ENCODE results near the gene ST8SIA6.

DNA sequence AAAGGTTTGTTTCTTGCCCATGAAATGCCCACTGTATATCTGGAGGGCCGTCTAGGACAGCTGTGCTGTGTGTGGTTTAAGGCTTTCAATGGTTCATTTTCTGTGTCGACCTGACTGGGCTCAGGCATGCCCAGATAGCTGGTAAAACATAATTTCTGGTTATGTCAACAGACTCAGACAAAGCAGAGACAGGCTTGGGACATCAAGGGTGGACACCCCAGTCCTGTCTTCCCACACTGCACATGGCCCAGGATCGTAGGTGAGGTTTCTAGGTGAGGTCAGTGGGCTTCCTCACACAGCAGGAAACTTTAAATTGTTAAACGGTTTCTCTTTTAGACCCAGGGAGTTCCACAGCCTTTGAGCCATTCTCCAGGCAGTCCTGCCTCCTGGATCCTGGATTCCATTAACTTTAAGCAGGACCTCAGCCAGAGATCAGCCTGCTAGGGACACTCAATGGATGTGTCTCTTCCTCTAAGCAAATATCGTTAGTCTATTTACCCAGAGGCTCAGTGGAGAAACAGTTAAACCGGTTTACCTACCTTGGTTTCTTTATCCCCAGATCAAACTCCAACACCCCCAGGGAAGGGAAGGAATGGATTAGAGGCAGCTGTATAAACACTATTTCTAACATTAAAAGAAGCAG is 66.4 kb downstream of the ST8SIA6 start:
- TF ChIP-seq, protein P1, sequence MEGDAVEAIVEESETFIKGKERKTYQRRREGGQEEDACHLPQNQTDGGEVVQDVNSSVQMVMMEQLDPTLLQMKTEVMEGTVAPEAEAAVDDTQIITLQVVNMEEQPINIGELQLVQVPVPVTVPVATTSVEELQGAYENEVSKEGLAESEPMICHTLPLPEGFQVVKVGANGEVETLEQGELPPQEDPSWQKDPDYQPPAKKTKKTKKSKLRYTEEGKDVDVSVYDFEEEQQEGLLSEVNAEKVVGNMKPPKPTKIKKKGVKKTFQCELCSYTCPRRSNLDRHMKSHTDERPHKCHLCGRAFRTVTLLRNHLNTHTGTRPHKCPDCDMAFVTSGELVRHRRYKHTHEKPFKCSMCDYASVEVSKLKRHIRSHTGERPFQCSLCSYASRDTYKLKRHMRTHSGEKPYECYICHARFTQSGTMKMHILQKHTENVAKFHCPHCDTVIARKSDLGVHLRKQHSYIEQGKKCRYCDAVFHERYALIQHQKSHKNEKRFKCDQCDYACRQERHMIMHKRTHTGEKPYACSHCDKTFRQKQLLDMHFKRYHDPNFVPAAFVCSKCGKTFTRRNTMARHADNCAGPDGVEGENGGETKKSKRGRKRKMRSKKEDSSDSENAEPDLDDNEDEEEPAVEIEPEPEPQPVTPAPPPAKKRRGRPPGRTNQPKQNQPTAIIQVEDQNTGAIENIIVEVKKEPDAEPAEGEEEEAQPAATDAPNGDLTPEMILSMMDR (conservative IDR thresholded peaks at IDR 0.05; ENCODE audit: low read depth, low read length), result no peak
- no peak for TF ChIP-seq EZH2 (IDR thresholded peaks at IDR 0.05; ENCODE audit: borderline replicate concordance, low read depth, low read length, poor library complexity, severe bottlenecking)

Data from A673 (cell line).